Neural crest cell (in vitro differentiated cells): Measurements from ENCODE around the gene AUTS2. TPM values are rescaled to one million over a fixed set of nuclear protein-coding genes. Genes with fewer than 3 reads are reported as not detected.

ENCODE experiments used
- DNase-seq: peaks from one replicate; pipeline ENCODE4 v3.0.0; 2021; ENCODE audit warnings: low read depth, mixed read lengths, low spot score
- H3K27ac Mint-ChIP-seq: one replicate; pipeline ENCODE4 v1.8.0; 2021; ENCODE audit warnings: mild to moderate bottlenecking, mixed read lengths; ENCODE audit not compliant: unreplicated experiment
- H3K27me3 Mint-ChIP-seq: 2 replicates; pipeline ENCODE4 v1.8.0; 2021; ENCODE audit warnings: low read depth, mild to moderate bottlenecking, mixed read lengths
- H3K36me3 Mint-ChIP-seq: 2 replicates; pipeline ENCODE4 v1.8.0; 2021; ENCODE audit warnings: low read depth, mild to moderate bottlenecking, mixed read lengths
- H3K4me1 Mint-ChIP-seq: 2 replicates; pipeline ENCODE4 v1.8.0; 2021; ENCODE audit warnings: mixed read lengths
- H3K4me3 Mint-ChIP-seq: one replicate; pipeline ENCODE4 v1.8.0; 2021; ENCODE audit warnings: mild to moderate bottlenecking, mixed read lengths
- H3K9me3 Mint-ChIP-seq: 2 replicates; pipeline ENCODE4 v1.8.0; 2021; ENCODE audit warnings: mixed read lengths
- CTCF ChIP-seq: fragments of 200-600 bp; sonication (generic); conservative IDR thresholded peaks from 2 replicates; pipeline ENCODE4 v1.5.0; 2021; ENCODE audit warnings: antibody characterized with exemption, mild to moderate bottlenecking
- total RNA-seq: library from RNA; stranded (reverse); gene quantifications from 2 replicates; pipeline ENCODE4 v1.2.1, GENCODE V29; 2021

Gene AUTS2
- total RNA-seq, 1 donor from 2014 or later: 152 TPM

- TF ChIP-seq CTCF: no peak
- Mint-ChIP-seq H3K36me3 (no peaks in the 10 kb centered on the region), H3K9me3 (no peaks in the 10 kb centered on the region)
Measured at GRCh38 chr7:69864822-69865221, 266.5 kb downstream of the AUTS2 start.

GRCh38 chr7:69868921-69869320, 270.6 kb downstream of the AUTS2 start:
- Mint-ChIP-seq H3K27me3 (no peaks in the 10 kb centered on the region), H3K9me3 (no peaks in the 10 kb centered on the region), H3K4me3 (no peak overlapping the region), H3K27ac (no peak overlapping the region), H3K4me1 (peaks cover 38% of the 10 kb centered on the region), H3K36me3 (no peaks in the 10 kb centered on the region)
- TF ChIP-seq CTCF: no peak
- no peak for DNase-seq

More at GRCh38 chr7:69864822-69865221, 266.5 kb downstream of the AUTS2 start:
- Mint-ChIP-seq H3K27ac (no peak overlapping the region), H3K27me3 (no peaks in the 10 kb centered on the region), H3K4me3 (no peak overlapping the region), H3K4me1 (peaks cover 35% of the 10 kb centered on the region)
- no peak for DNase-seq

- no peak overlapping the region for H3K27ac Mint-ChIP-seq
- no peaks in the 10 kb centered on the region for H3K36me3 Mint-ChIP-seq
- peaks cover 19% of the 10 kb centered on the region for H3K4me1 Mint-ChIP-seq
- no peaks in the 10 kb centered on the region for H3K27me3 Mint-ChIP-seq
- H3K4me3 Mint-ChIP-seq: no peak overlapping the region
- H3K9me3 Mint-ChIP-seq: no peaks in the 10 kb centered on the region
- TF ChIP-seq CTCF: no peak
- DNase-seq: no peak
Measured at GRCh38 chr7:69871213-69871885, 273.1 kb downstream of the AUTS2 start.

- Mint-ChIP-seq H3K4me1 (peaks cover 19% of the 10 kb centered on the region), H3K9me3 (no peaks in the 10 kb centered on the region), H3K27ac (no peak overlapping the region), H3K4me3 (no peak overlapping the region), H3K27me3 (no peaks in the 10 kb centered on the region), H3K36me3 (no peaks in the 10 kb centered on the region)
- no peak for TF ChIP-seq CTCF
- DNase-seq: no peak
Measured at GRCh38 chr7:69871886-69872569, 273.8 kb downstream of the AUTS2 start.

- Mint-ChIP-seq H3K4me1 (peaks cover 24% of the 10 kb centered on the region), H3K4me3 (no peak overlapping the region), H3K36me3 (no peaks in the 10 kb centered on the region), H3K27me3 (no peaks in the 10 kb centered on the region), H3K27ac (no peak overlapping the region), H3K9me3 (no peaks in the 10 kb centered on the region)
- no peak for DNase-seq
- TF ChIP-seq CTCF: no peak
Measured at GRCh38 chr7:69873512-69873911, 275.2 kb downstream of the AUTS2 start.
